Measurements from ENCODE around the gene ROM1. TPM values are rescaled to one million over a fixed set of nuclear protein-coding genes. Genes with fewer than 3 reads are reported as not detected.

The ROM1 gene
- total RNA-seq, 4 donors from 2014 or later = 3.0 to 18.3 (median 10.7) TPM

DNA sequence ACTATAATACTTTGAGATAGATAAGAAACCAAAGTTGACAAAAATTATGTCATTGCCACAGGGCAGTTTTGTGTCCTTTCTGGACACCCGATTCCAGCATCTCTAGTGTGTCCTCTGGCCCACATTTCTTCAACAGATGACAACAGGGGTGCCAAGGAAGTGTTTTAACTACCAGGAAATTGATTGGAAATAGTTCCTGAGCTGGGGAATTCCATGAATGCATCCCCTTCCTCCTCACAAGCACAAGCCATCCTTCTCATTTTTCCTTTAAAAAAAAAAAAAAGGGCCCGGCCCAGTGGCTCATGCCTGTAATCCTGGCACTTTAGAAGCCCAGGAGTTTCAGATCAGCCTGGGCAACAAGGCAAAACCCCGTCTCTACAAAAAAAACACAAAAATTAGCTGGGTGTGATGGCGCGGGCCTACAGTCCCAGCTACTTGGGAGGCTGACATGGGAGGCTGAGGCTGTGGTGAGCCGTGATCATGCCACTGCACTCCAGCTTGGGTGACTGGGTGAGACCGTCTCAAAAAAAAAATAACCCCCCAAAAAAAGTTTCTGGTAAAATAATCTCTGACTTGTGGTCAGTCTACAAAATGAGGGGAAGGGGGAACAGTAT is 9.5 kb downstream of the ROM1 start:
- Histone ChIP-seq H3K27ac (peak overlapping the region; percentile 69 to 88 (median 86)), H3K4me3 (peak overlapping the region; percentile 63 to 73), H3K27me3 (no peaks in the 10 kb centered on the region), H3K4me1 (peaks cover 0 to 29% (median 11%) of the 10 kb centered on the region in 3 donors), H3K9me3 (no peaks in the 10 kb centered on the region), H3K36me3 (peaks cover 0 to 48% of the 10 kb centered on the region in 2 donors)
- no peak for TF ChIP-seq EP300 (IDR thresholded peaks at IDR 0.05)
- no peak for TF ChIP-seq POLR2A (IDR thresholded peaks at IDR 0.05)
- TF ChIP-seq POLR2AphosphoS5 (IDR thresholded peaks at IDR 0.05) = no peak
- TF ChIP-seq, protein P1, sequence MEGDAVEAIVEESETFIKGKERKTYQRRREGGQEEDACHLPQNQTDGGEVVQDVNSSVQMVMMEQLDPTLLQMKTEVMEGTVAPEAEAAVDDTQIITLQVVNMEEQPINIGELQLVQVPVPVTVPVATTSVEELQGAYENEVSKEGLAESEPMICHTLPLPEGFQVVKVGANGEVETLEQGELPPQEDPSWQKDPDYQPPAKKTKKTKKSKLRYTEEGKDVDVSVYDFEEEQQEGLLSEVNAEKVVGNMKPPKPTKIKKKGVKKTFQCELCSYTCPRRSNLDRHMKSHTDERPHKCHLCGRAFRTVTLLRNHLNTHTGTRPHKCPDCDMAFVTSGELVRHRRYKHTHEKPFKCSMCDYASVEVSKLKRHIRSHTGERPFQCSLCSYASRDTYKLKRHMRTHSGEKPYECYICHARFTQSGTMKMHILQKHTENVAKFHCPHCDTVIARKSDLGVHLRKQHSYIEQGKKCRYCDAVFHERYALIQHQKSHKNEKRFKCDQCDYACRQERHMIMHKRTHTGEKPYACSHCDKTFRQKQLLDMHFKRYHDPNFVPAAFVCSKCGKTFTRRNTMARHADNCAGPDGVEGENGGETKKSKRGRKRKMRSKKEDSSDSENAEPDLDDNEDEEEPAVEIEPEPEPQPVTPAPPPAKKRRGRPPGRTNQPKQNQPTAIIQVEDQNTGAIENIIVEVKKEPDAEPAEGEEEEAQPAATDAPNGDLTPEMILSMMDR (IDR thresholded peaks at IDR 0.05) = no peak
- WGBS, 2 donors (ENCODE audit: low coverage in 1 of 2) = 61 to 88% methylated on average over 3 to 4 of the region's 7 CpGs
- ATAC-seq = no peak

DNA sequence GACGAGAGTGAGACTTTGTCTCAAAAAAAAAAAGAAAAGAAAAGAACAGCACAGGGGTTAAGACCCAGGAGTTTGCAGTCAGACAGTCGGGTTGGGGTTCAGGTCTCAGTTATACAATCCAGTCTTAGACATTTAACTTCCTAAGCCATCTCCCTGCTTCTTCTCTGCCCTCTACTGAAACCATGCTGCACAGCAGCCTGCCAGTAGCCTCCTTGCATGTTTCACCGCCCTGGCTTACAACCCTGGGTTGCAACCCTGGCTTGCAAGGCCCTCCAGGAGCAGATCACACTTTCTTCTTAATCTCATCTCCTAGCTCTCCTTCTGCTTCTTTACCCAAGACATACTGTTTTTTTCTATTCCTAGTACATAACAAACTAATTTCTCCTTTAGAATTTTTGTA is 14.7 kb downstream of the ROM1 start:
- 53 to 89% methylated on average over 2 of the region's 3 CpGs for WGBS, 2 donors (ENCODE audit: low coverage in 1 of 2)
- H3K4me1 ChIP-seq = no peaks in the 10 kb centered on the region
- H3K27ac ChIP-seq = no peak overlapping the region
- no peaks in the 10 kb centered on the region for H3K27me3 ChIP-seq
- TF ChIP-seq EP300 (IDR thresholded peaks at IDR 0.05) = no peak
- no peak for TF ChIP-seq POLR2A (IDR thresholded peaks at IDR 0.05)
- TF ChIP-seq POLR2AphosphoS5 (IDR thresholded peaks at IDR 0.05) = no peak
- TF ChIP-seq, protein P1 (IDR thresholded peaks at IDR 0.05) = no peak
- H3K36me3 ChIP-seq = peaks cover 3 to 82% of the 10 kb centered on the region in 2 donors
- H3K4me3 ChIP-seq = no peak overlapping the region
- H3K9me3 ChIP-seq = no peaks in the 10 kb centered on the region
- no peak for ATAC-seq

DNA sequence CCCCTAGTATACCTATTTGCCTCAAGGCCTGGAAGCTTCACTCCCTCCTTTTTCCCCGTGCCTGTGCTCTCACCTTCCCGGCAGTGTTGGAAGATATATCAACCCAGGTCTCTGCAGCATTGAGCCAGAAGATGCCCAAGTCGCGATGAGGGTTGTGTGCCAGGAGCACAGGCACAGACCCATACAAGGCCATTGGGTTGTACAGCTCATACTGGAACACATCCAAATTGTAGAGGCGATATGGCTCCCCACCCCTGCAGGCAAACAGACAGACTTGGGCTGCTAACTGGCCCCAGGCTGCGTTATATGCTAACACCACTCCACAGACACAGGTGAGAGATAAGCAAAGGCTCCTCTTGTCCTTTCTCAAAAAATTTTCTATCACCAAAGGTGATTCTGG is 19.4 kb downstream of the ROM1 start:
- Histone ChIP-seq H3K4me1 (no peaks in the 10 kb centered on the region), H3K36me3 (peaks cover 3 to 98% of the 10 kb centered on the region in 2 donors), H3K27me3 (no peaks in the 10 kb centered on the region), H3K27ac (no peak overlapping the region), H3K9me3 (no peaks in the 10 kb centered on the region), H3K4me3 (no peak overlapping the region)
- TF ChIP-seq, protein P1 (IDR thresholded peaks at IDR 0.05) = no peak
- TF ChIP-seq EP300 (IDR thresholded peaks at IDR 0.05) (no peak), POLR2AphosphoS5 (IDR thresholded peaks at IDR 0.05) (no peak), POLR2A (IDR thresholded peaks at IDR 0.05) (no peak)
- WGBS, 2 donors (ENCODE audit: low coverage in 1 of 2) = 35 to 86% methylated on average over 1 to 4 of the region's 6 CpGs
- ATAC-seq = no peak

DNA sequence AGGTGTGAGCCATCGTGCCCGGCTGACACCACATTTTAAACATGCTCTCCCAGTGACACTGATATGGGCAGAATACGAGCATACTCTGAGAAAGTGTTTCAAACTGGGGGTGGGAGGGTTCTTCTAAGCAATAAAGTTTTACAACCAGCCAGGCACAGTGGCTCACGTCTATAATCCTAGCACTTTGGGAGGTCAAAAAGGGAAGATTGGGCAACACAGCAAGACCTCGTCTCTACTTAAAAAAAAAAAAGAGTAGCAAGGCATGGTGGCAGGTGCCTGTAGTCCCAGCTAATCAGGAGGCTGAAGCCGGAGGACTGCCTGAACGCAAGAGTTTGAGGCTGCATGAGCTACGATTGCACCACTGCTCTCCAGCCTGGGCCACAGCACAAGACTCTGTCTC is 31.2 kb downstream of the ROM1 start:
- TF ChIP-seq EP300 (IDR thresholded peaks at IDR 0.05) = no peak
- TF ChIP-seq POLR2AphosphoS5 (IDR thresholded peaks at IDR 0.05) = no peak
- TF ChIP-seq, protein P1 (IDR thresholded peaks at IDR 0.05) = no peak
- no peak for TF ChIP-seq POLR2A (IDR thresholded peaks at IDR 0.05)
- peaks cover 0 to 54% of the 10 kb centered on the region in 2 donors for H3K36me3 ChIP-seq
- H3K4me1 ChIP-seq = peaks cover 2 to 38% (median 14%) of the 10 kb centered on the region in 3 donors
- H3K9me3 ChIP-seq = no peaks in the 10 kb centered on the region
- peak overlapping the region in 1 of 4 donors; percentile 35 for H3K27ac ChIP-seq
- no peaks in the 10 kb centered on the region for H3K27me3 ChIP-seq
- no peak overlapping the region for H3K4me3 ChIP-seq
- ATAC-seq = no peak
- WGBS, 2 donors (ENCODE audit: low coverage in 1 of 2) = 61 to 85% methylated on average over 5 to 8 of the region's 8 CpGs

DNA sequence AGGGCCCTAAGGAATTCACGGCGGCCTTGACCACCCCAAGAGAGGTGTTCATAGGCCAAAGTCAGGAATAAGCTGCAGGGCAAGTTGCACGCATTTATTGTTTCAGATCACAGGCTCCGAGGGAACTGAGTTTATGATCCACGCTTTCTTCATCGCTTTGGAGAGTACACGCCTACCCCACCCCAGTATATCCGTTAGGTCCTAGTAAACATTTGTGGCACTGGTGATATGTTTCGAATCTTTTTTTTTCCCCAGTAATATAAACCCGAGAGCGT is 32.6 kb downstream of the ROM1 start:
- TF ChIP-seq POLR2A (IDR thresholded peaks at IDR 0.05) (no peak), POLR2AphosphoS5 (IDR thresholded peaks at IDR 0.05) (no peak), EP300 (IDR thresholded peaks at IDR 0.05) (no peak)
- TF ChIP-seq, protein P1 (IDR thresholded peaks at IDR 0.05) = no peak
- peak overlapping the region in 3 of 4 donors; percentile 94 to 97 (median 94) for H3K27ac ChIP-seq
- no peaks in the 10 kb centered on the region for H3K27me3 ChIP-seq
- H3K4me3 ChIP-seq = peak overlapping the region; percentile 76 to 96
- H3K9me3 ChIP-seq = no peaks in the 10 kb centered on the region
- H3K4me1 ChIP-seq = peaks cover 2 to 38% (median 14%) of the 10 kb centered on the region in 3 donors
- peaks cover 0 to 55% of the 10 kb centered on the region in 2 donors for H3K36me3 ChIP-seq
- WGBS, 2 donors (ENCODE audit: low coverage in 1 of 2) = 14 to 26% methylated on average over 6 to 11 of the region's 11 CpGs
- ATAC-seq = no peak

Data from gastroesophageal sphincter (tissue), 4 donors.